Neuronal stem cell (in vitro differentiated cells): ENCODE measurements around the gene ADARB1.

ENCODE experiments used
- DNase-seq: peaks from one replicate; pipeline ENCODE4 v3.0.0-alpha.2; 2013; ENCODE audit warnings: low spot score
- H2AFZ ChIP-seq: one replicate; pipeline ENCODE4 v1.6.1; 2013; ENCODE audit warnings: mild to moderate bottlenecking, low read length, inconsistent platforms
- H2AK5ac ChIP-seq: 2 replicates; pipeline ENCODE4 v1.6.1; 2013; ENCODE audit warnings: low read depth, mild to moderate bottlenecking, inconsistent platforms, low read length, moderate library complexity, mixed read lengths
- H2BK120ac ChIP-seq: 2 replicates; pipeline ENCODE4 v1.6.1; 2013; ENCODE audit warnings: low read depth, mild to moderate bottlenecking, inconsistent platforms, low read length, moderate library complexity, mixed read lengths
- H2BK12ac ChIP-seq: one replicate; pipeline ENCODE4 v1.6.1; 2013; ENCODE audit warnings: low read length, inconsistent platforms
- H2BK15ac ChIP-seq: 2 replicates; pipeline ENCODE4 v1.6.1; 2013; ENCODE audit warnings: mild to moderate bottlenecking, low read length, inconsistent platforms, mixed read lengths
- H2BK5ac ChIP-seq: one replicate; pipeline ENCODE4 v1.6.1; 2013; ENCODE audit warnings: inconsistent platforms, mild to moderate bottlenecking, low read length, moderate library complexity
- H3K14ac ChIP-seq: one replicate; pipeline ENCODE4 v1.6.1; 2013; ENCODE audit warnings: low read length, inconsistent platforms
- H3K18ac ChIP-seq: 2 replicates; pipeline ENCODE4 v1.6.1; 2013; ENCODE audit warnings: low read length, inconsistent platforms
- H3K23ac ChIP-seq: 2 replicates; pipeline ENCODE4 v1.6.1; 2013; ENCODE audit warnings: low read depth, mild to moderate bottlenecking, mixed read lengths, low read length, inconsistent platforms; ENCODE audit not compliant: poor library complexity
- H3K27ac ChIP-seq: replicated peaks from 3 replicates; pipeline ENCODE4 v1.5.1; 2013; ENCODE audit warnings: low read length, inconsistent platforms
- H3K27me3 ChIP-seq, 3 experiments: 2 replicates each; pipeline ENCODE4 v1.6.1; 2013; ENCODE audit warnings: low read length in 3 of 3, mild to moderate bottlenecking in 2 of 3, inconsistent platforms in 1 of 3, low read depth in 1 of 3, mixed read lengths in 1 of 3, moderate library complexity in 1 of 3; ENCODE audit not compliant: control insufficient read depth in 3 of 3, insufficient read depth in 3 of 3
- H3K36me3 ChIP-seq, 2 donors: replicated peaks in 1 of 2; 2 replicates each; pipeline ENCODE4 v1.6.1; 2013; ENCODE audit warnings: low read length in 2 of 2; ENCODE audit not compliant: control insufficient read depth in 2 of 2, insufficient read depth in 2 of 2
- H3K4ac ChIP-seq: 2 replicates; pipeline ENCODE4 v1.6.1; 2013; ENCODE audit warnings: inconsistent platforms, mild to moderate bottlenecking, low read length, moderate library complexity
- H3K4me1 ChIP-seq, 2 donors: 1 replicate in 1 of 2; 2 replicates in 1 of 2; pipeline ENCODE4 v1.6.1; 2013; ENCODE audit warnings: low read length in 2 of 2, low read depth in 1 of 2; ENCODE audit not compliant: control insufficient read depth in 2 of 2, insufficient read depth in 1 of 2
- H3K4me2 ChIP-seq: one replicate; pipeline ENCODE4 v1.6.1; 2013; ENCODE audit warnings: mild to moderate bottlenecking, low read length, inconsistent platforms; ENCODE audit not compliant: insufficient read depth, poor library complexity, severe bottlenecking
- H3K4me3 ChIP-seq, 2 donors: 2 replicates each; pipeline ENCODE4 v1.5.1; 2013; ENCODE audit warnings: low read length in 2 of 2, mild to moderate bottlenecking in 2 of 2, inconsistent platforms in 1 of 2, moderate library complexity in 1 of 2
- H3K79me1 ChIP-seq: one replicate; pipeline ENCODE4 v1.6.1; 2013; ENCODE audit warnings: low read depth, mild to moderate bottlenecking, inconsistent platforms, low read length, moderate library complexity
- H3K9ac ChIP-seq: one replicate; pipeline ENCODE4 v1.6.1; 2013; ENCODE audit warnings: mild to moderate bottlenecking, low read depth, low read length, inconsistent platforms; ENCODE audit not compliant: poor library complexity
- H3K9me3 ChIP-seq, 2 donors: replicated peaks in 1 of 2; 2 replicates each; pipeline versions ENCODE3 to v1.6.1; 2013; ENCODE audit warnings: low read length in 2 of 2, mild to moderate bottlenecking in 2 of 2, inconsistent platforms in 1 of 2, low read depth in 1 of 2, mixed read lengths in 1 of 2, moderate library complexity in 1 of 2; ENCODE audit not compliant: control insufficient read depth in 2 of 2, insufficient read depth in 1 of 2
- H4K8ac ChIP-seq: one replicate; pipeline ENCODE4 v1.6.1; 2013; ENCODE audit warnings: low read depth, mild to moderate bottlenecking, inconsistent platforms, low read length, moderate library complexity
- H4K91ac ChIP-seq: one replicate; pipeline ENCODE4 v1.6.1; 2013; ENCODE audit warnings: low read length, low read depth, mild to moderate bottlenecking, inconsistent platforms; ENCODE audit not compliant: poor library complexity
- WGBS, 2 donors: extraction: QIAGEN DNeasy Blood & Tissue Kit; methylation state at CpG; one replicate each; pipeline ENCODE4 v1.1.7; 2013; ENCODE audit warnings: missing lambda C conversion rate in 2 of 2, mixed read lengths in 1 of 2; ENCODE audit not compliant: insufficient read length in 2 of 2, insufficient replicate concordance in 1 of 2; ENCODE audit errors: extremely low coverage in 2 of 2; 5-methylcytosine and 5-hydroxymethylcytosine counted together

Gene ADARB1

GRCh38 chr21:45236481-45236880, 162.1 kb downstream of the ADARB1 start:
- no peak overlapping the region for H3K23ac ChIP-seq
- no CpG with 5 or more reads among the region's 2 CpGs for WGBS, 2 donors
- no peak overlapping the region for H3K4ac ChIP-seq
- H3K4me1 ChIP-seq: no peaks in the 10 kb centered on the region
- no peak overlapping the region for H3K4me2 ChIP-seq
- no peak overlapping the region for H2AK5ac ChIP-seq
- no peaks in the 10 kb centered on the region for H3K36me3 ChIP-seq
- H3K79me1 ChIP-seq: no peaks in the 10 kb centered on the region
- no peak overlapping the region for H4K91ac ChIP-seq
- no peak overlapping the region for H3K4me3 ChIP-seq
- H2BK12ac ChIP-seq: no peak overlapping the region
- H2BK15ac ChIP-seq: no peak overlapping the region
- H3K18ac ChIP-seq: no peak overlapping the region
- no peak overlapping the region for H3K9ac ChIP-seq
- DNase-seq: no peak
- no peak overlapping the region for H2BK120ac ChIP-seq
- H3K14ac ChIP-seq: no peak overlapping the region
- peaks cover 0 to 3% (median 0%) of the 10 kb centered on the region in 3 experiments for H3K27me3 ChIP-seq
- H2BK5ac ChIP-seq: peak overlapping the region; percentile 75
- H3K27ac ChIP-seq: no peak overlapping the region
- peaks cover 3 to 4% of the 10 kb centered on the region in 2 donors for H3K9me3 ChIP-seq
- no peak overlapping the region for H4K8ac ChIP-seq
- H2AFZ ChIP-seq: no peak overlapping the region

GRCh38 chr21:45237401-45237800, 163.0 kb downstream of the ADARB1 start:
- Histone ChIP-seq H3K18ac (no peak overlapping the region), H3K36me3 (no peaks in the 10 kb centered on the region), H3K27ac (no peak overlapping the region), H3K4me3 (no peak overlapping the region), H3K4me2 (no peak overlapping the region), H3K79me1 (no peaks in the 10 kb centered on the region), H3K14ac (no peak overlapping the region), H3K4ac (no peak overlapping the region), H2BK5ac (no peak overlapping the region), H2BK120ac (no peak overlapping the region), H3K23ac (no peak overlapping the region), H3K9ac (no peak overlapping the region), H3K9me3 (peaks cover 3 to 4% of the 10 kb centered on the region in 2 donors), H3K27me3 (peaks cover 0 to 3% (median 0%) of the 10 kb centered on the region in 3 experiments), H2AK5ac (no peak overlapping the region), H2AFZ (no peak overlapping the region), H2BK12ac (no peak overlapping the region), H3K4me1 (no peaks in the 10 kb centered on the region), H4K91ac (no peak overlapping the region), H2BK15ac (no peak overlapping the region), H4K8ac (no peak overlapping the region)
- no peak for DNase-seq
- WGBS, 2 donors: no CpG with 5 or more reads among the region's 7 CpGs

GRCh38 chr21:45241357-45241756, 167.0 kb downstream of the ADARB1 start:
- Histone ChIP-seq H3K27me3 (no peaks in the 10 kb centered on the region), H3K23ac (no peak overlapping the region), H3K4me3 (no peak overlapping the region), H2BK15ac (no peak overlapping the region), H4K8ac (no peak overlapping the region), H3K9ac (no peak overlapping the region), H4K91ac (no peak overlapping the region), H3K27ac (no peak overlapping the region), H2AK5ac (no peak overlapping the region), H3K4ac (no peak overlapping the region), H2BK120ac (no peak overlapping the region), H3K9me3 (peaks cover 5 to 22% of the 10 kb centered on the region in 2 donors), H2BK5ac (no peak overlapping the region), H3K14ac (peak overlapping the region; percentile 47), H3K4me1 (no peaks in the 10 kb centered on the region), H3K18ac (no peak overlapping the region), H3K4me2 (no peak overlapping the region), H2BK12ac (no peak overlapping the region), H3K36me3 (no peaks in the 10 kb centered on the region), H2AFZ (no peak overlapping the region), H3K79me1 (no peaks in the 10 kb centered on the region)
- no peak for DNase-seq
- no CpG with 5 or more reads among the region's 3 CpGs for WGBS, 2 donors

DNA sequence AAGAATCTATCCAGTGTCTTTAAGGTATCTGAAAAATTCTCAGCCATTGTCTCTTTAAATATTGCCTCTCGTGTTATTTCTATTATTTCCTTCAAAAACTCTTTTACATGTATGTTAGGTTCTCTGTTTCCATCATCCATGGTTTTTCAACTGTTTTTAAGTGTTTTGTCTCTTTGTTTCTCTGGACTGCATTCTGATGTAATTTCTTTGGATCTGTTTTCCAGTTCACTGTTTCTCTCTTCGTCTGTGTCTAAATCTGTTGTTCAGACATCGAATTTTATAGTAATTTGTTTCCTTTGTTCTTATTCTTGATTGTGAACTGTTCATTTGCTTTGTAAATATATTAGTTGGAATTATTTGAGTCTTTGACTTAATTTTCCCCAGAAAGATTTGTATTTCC, 169.2 kb downstream of the ADARB1 start:
- Histone ChIP-seq H3K9ac (no peak overlapping the region), H2BK12ac (no peak overlapping the region), H3K4me3 (no peak overlapping the region), H3K14ac (no peak overlapping the region), H3K27me3 (peaks cover 0 to 4% (median 0%) of the 10 kb centered on the region in 3 experiments), H3K9me3 (peaks cover 2 to 17% of the 10 kb centered on the region in 2 donors), H2BK5ac (no peak overlapping the region), H3K27ac (no peak overlapping the region), H3K18ac (no peak overlapping the region), H3K36me3 (no peaks in the 10 kb centered on the region), H4K8ac (no peak overlapping the region), H2BK15ac (no peak overlapping the region), H2BK120ac (no peak overlapping the region), H3K4me2 (no peak overlapping the region), H4K91ac (no peak overlapping the region), H3K79me1 (no peaks in the 10 kb centered on the region), H3K23ac (no peak overlapping the region), H3K4me1 (peaks cover 0 to 2% of the 10 kb centered on the region in 2 donors), H2AFZ (no peak overlapping the region), H2AK5ac (no peak overlapping the region), H3K4ac (no peak overlapping the region)
- no peak for DNase-seq
- no CpG with 5 or more reads among the region's 3 CpGs for WGBS, 2 donors
